Skin epidermis (tissue), 12 donors: ENCODE data around the gene FURIN.
"Not testable (repeated sequence)": the region's sequence is repeated elsewhere in the genome, so short reads cannot be mapped to it uniquely, and the experiment has no call there.

Experiments
- H3K27ac ChIP-seq, 21 experiments: fragments of 200-600 bp; sonication (generic) in 11 of 21; one replicate each; pipeline ENCODE4 v1.5.0; 2020; ENCODE audit warnings: mild to moderate bottlenecking in 3 of 21, inconsistent platforms in 2 of 21, moderate library complexity in 2 of 21
- H3K4me3 ChIP-seq, 7 experiments: fragments of 200-600 bp; sonication (generic) in 2 of 7; one replicate each; pipeline ENCODE4 v1.5.0; 2020; ENCODE audit warnings: inconsistent platforms in 2 of 7, mild to moderate bottlenecking in 2 of 7, moderate library complexity in 1 of 7

FURIN gene

DNA sequence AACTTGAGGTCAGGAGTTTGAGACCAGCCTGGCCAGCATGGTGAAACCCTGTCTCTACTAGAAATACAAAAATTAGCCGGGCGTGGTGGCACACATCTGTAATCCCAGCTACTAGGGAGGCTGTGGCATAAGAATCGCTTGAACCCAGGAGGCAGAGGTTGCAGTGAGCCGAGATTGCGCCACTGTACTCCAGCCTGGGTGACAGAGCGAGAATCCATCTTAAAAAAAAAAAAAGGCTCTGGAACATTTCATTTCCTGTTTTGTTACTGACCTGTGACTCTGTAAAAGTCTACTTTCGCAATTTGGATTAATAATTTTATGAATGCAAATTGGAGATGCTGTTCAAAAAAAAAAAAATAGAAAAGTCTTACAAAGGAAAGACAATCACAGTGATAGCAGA lies 59.7 kb downstream of the FURIN start:
- not testable (repeated sequence) for H3K27ac ChIP-seq, H3K4me3 ChIP-seq

DNA sequence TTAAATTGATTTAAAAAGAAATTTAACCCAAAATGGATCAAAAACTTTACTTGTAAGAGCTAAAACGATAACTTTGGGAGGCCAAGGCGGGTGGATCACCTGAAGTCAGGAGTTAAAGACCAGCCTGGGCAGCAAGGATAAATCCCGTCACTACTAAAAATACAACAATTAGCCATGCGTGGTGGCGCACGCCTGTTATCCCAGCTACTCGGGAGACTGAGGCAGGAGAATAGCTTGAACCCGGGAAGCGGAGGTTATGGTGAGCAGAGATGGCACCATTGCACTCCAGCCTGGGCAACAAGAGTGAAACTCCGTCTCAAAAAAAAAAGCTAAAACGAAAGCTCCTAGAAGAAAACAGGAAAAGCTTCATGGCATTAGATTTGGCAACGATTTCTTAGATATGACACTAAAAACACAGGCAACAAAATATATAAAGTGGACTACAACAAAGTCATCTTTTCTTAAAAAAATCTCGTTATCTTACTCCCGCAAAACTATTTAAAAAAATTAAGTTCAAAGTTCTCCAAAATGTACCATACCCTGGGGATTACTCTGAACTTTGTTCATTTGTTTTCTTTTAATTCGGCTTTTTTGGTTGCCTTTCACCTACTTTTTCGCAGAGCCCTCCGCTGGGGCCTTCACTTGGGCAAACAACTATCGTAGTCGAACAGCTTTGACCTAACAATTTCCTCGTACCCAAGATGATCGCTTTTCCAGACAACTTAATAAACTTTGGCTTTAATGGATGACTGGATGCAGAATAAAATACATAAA lies 61.0 kb downstream of the FURIN start:
- peak overlapping the region; percentile 37 to 97 (median 90) for H3K27ac ChIP-seq
- H3K4me3 ChIP-seq, result peak overlapping the region; percentile 50 to 85 (median 58)

DNA sequence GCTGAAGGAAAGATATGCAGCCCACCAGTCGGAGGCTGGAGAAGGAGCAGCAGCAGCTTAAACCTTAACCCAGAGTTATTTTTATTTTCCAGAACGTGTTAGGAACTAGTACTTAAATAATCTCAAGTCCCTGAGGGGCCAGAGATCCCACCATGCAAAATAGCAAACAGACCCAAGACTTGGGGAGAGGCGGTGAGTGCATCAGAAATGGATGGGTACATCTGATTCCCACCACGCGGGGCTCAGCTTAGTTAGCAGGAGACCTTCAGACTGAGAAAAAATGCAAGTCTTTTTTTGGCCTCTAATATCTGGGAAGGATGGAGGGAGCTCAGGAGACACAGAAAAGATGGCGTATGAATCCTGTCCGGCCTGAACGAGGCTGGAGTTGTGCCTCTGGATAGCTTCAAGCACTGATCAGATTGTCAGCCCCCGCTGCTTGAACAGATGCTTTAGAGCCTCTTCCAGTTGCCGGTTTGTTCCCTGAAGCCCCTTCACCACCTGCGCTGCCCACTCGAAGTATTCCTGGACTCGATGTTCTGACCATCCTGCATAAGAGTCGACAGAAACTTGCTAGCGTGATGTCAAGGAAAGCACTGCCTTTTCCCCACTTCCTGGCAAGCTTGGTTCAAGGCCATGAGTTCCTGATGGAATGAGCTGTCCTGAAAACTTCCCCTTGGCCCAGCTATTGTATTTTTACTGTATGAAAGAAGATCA lies 62.6 kb downstream of the FURIN start:
- H3K4me3 ChIP-seq, result peak overlapping the region in 6 of 7 experiments; percentile 53 to 85 (median 60)

DNA sequence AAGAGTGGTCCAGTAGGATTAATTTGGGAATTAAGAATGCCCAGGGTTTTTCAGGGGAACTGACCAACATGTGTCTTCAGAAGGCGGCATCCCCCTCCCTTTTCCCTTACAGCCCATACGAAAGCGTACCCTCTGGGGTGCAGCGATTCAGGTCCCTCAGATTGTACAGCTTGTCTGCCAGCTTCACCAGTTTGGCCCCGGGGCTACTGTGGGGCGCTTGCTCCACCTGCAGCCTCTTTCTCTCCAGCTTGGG lies 63.1 kb downstream of the FURIN start:
- peak overlapping the region in 6 of 7 experiments; percentile 50 to 89 (median 71) for H3K4me3 ChIP-seq

More for the DNA sequence above, 62.6 kb downstream of the FURIN start:
- peak overlapping the region in 19 of 21 experiments; percentile 87 to 97 (median 91) for H3K27ac ChIP-seq

DNA sequence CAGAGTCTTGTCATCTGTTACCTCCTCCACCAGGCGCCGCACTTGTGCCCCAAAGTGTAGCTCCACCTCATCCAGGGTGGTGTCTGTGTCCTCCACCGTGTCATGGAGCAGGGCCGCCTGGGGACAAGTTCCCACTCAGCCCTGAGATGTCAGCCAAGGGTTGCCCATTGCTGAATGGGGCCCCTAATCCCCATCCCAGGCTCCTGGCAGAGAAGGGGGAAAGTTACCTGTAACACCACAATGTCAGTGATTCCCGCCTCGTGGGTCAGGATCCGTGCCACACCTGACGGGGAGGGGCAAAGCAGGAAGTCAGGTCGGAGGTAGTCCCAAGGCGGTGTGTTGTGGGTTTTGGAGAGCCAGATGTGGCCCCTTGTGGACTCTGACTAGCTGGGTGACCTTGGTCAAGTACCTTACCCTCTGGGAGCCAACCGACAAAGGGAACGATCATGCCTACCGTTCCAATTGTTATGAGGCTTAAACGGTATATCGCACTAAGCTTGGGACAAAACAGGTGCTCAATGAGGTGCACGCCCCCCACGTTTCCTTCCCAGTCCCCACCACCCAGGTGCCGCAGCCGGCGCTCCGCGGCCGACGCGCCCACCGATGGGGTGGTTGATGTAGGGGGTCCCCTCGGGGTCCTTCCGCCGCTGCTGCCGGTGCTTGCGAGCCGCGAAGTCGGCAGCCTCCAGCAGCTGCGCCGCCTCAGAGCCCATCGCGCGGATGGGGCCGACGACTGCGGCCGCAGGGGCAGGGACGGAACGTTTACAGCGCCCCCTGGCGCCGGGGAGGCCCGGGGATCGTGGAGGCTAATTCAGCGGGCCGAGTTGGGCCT lies 63.7 kb downstream of the FURIN start, which contains the start of gene HDDC3:
TSS of gene HDDC3 (minus strand) at position 722 of the 832 bp plus-strand sequence. CDS start at position 713, 9 bp downstream.
- Histone ChIP-seq H3K27ac (peak within 1 kb of the TSS; percentile 51 to 94 (median 90)), H3K4me3 (peak within 1 kb of the TSS; percentile 50 to 89 (median 69))

More for the DNA sequence above, 63.1 kb downstream of the FURIN start:
- H3K27ac ChIP-seq, result peak overlapping the region in 19 of 21 experiments; percentile 56 to 94 (median 90)

DNA sequence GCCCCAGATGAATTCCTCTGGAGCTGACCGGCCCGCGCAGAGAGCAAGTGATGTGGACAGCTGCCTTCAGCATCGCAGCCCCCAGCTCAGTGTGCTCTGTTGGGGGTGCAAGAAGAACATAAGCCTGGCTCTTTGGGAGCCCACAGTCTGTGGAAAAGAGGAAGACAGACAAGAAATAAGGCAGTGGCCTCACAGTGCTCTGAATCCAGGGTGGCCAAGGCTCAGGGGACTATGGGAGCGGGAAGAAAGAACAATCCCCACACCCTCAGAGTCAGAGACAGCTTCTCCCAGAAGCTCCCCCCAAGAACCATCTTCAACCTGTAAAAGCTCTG lies 64.2 kb downstream of the FURIN start:
- H3K27ac ChIP-seq, result peak overlapping the region in 17 of 21 experiments; percentile 73 to 94 (median 90)
- peak overlapping the region in 6 of 7 experiments; percentile 57 to 89 (median 76) for H3K4me3 ChIP-seq
